NCI-H2029 treated with DMSO at 0.1 percent for 48 hours (cell line): ENCODE results near the gene PVR.
"Not testable (repeated sequence)": the region's sequence is repeated elsewhere in the genome, so short reads cannot be mapped to it uniquely, and the experiment has no call there.

ENCODE experiments used
- DNase-seq: peaks from one replicate; lab custom pipeline; 2025; lab: John Stamatoyannopoulos, UW

The PVR gene

DNA sequence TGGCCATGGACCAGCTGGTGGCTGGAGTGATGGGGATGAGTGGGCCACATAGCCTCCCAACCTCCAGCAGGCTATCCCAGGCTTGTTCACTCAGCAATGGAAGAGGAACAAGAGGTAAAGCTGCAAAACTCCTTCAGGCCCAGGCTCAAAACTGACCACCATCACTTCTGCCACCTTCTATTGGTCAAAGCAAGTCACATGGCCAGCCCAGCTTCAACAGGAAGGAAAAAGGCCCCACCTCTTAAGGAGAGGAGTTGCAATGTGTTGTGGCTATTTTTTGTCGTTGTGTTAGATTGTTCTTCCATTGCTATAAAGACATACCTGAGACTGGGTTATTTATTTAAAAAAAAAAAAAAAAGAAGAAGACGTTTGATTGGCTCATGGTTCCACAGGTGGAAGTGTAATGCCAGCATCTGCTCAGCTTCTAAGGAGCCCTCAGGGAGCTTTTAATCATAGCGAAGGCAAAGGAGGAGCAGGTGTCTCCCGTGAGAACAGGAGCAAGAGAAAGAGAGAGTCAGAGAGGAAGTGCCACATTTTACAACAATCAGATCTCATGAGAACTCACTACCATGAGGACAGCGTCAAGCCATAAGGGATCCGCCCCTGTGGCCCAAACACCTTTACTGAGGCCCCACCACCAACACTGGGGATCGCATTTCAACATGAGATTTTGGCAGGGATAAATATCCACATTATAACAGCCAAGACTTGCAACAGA is 24.9 kb upstream of the PVR start:
- DNase-seq: no peak

DNA sequence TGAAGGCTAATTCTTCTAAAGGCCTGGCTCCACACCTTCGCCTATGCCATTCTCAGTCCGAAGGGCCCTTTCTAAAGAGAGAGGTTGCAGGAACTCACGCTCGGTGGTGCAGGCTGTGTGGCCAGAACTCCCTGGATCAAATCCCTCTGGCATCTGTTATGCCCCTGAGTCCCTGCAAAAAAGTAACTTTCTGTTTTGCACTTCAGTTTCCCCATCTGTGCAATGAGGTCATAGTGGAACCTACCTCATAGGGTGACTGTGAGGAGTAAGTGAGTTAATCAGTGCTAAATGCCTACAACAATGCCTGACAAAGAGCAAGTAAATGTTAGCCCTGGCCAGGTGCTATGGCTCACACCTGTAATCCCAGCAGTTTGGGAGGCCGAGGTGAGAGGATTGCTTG is 23.0 kb upstream of the PVR start:
- DNase-seq: no peak

DNA sequence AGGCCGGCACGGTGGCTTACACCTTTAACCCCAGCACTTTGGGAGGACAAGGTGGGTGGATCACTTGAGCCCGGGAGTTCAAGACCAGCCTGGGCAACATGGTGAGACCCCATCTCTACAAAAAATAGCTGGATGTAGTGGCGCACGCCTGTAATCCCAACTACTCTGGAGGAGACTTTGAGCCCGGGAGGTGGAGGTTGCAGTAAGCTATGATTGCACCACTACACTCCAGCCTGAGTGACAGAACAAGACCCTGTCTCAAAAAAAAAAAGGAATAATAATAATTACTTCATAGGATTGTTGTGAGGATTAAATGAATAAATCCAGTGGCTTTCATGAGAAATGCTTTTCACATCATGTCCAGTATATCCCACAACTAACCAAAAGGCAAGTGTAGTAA is 22.3 kb upstream of the PVR start:
- no peak for DNase-seq

DNA sequence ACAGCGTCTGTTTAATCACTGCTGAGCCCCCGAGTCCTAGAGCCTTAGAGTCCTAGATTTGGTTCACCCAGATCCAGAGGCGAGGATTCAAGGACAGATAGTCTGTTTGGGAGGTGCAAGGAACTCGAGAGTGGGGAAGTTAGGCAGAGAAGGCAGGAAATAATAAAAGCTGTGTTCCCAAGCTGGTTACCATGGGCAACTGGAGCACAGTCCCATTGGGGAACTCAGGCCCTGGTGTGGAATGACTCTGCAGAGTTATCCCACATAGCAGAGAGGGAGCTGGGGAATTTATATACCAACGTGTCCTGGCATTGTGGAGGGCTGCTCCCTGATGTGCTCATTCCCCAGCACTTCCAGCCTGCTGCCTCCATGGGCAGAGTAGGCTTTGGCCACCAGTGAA is 20.6 kb upstream of the PVR start:
- DNase-seq: no peak

DNA sequence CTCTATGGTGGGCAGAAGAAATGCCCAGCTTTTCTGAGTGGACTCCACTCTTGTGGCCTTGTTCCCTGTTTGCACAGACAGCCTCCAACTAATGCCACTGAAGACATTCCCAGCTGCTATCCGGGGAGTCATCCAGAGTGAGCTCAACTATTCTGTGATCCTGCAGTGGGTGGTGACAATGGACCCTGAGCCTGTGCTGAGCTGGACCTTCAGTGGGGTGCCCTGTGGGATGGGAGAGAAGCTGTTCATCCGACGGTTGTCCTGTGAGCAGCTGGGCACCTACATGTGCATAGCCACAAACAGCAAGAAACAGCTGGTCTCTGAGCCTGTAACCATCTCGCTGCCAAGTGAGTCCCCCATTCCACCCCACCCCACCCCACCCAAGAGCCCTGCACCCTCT is 20.1 kb upstream of the PVR start:
- DNase-seq: no peak

DNA sequence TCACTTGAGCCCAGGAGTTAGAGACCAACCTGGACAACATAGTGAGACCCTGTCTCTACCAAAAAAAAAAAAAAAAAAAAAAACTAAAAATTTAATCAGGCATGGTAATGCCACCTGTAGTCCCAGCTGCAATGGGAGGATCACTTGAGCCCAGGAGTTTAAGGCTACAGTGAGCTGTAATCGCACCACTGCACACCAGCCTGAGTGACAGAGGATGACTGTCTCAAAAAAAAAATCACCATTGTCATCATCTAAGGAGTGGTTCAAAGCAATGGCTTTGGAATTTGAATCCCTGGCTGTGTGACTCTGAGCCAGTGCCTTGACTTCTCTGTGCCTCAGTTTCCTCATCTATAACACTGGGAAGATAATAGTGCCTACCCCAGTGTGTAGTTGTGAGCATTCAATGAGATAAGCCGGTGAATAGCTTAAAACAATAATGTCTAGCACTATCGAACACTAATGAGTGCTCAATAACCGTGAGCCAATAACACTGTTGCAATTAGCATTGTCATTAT is 18.8 kb upstream of the PVR start:
- no peak for DNase-seq

DNA sequence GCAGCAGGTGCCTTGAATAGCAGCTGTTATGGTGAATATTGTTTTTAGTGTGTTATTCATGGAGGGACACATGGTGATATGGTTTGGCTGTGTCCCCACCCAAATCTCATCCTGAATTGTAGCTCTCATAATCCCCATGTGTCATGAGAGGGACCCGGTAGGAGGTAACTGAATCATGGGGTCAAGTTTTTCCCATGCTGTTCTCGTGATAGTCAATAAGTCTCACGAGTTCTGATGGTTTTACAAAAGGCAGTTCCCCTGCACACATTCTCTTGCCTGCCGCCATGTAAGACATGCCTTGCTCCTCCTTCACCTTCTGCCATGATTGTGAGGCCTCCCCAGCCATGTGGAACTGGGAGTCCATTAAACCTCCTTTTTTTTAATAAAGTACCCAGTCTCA is 18.1 kb upstream of the PVR start:
- not testable (repeated sequence) for DNase-seq

DNA sequence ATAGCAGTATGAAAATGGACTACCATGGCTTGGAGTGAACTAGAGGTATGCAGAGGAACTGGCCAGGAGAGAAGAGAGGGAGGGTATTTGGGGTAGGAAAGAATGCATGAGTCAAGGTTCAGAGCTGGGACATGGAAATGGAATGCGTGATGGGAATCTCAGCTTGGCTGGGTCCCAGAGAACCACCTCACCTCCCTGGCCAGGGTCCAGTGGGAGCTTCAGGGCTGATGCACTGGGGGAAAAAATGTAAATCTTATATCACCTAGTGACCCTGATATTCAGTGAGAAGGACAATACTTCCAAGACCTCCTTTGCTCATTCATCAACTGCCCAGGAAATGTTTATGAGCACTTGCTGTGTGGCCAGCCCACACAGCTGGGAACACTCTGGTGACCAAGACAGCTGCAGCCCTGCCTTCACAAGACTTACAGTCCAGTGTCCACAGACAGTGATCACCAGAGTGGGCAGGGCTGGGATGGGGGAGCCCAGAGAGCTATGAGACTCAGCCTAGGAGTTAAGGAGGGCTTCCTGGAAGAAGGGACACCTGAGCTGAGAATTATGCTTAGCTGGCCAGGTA is 17.6 kb upstream of the PVR start:
- no peak for DNase-seq

DNA sequence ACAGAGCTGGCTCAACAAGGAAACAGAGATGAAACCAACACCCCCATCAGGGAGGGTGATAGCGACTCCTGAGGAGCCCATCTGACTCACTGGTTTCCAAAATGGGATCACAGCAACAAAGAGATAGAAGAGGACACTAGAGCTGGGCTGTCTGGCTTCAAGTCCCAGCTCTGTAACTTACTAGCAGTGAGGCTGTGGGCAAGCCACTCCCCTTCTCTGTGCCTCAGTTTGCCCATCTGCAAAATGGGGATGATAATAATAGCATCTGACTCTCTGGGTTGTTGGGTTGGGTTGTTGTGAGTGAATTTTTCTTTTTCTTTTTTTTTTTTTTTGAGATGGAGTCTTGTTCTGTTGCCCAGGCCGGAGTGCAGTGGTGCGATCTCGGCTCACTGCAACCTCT is 16.1 kb upstream of the PVR start:
- DNase-seq: no peak

DNA sequence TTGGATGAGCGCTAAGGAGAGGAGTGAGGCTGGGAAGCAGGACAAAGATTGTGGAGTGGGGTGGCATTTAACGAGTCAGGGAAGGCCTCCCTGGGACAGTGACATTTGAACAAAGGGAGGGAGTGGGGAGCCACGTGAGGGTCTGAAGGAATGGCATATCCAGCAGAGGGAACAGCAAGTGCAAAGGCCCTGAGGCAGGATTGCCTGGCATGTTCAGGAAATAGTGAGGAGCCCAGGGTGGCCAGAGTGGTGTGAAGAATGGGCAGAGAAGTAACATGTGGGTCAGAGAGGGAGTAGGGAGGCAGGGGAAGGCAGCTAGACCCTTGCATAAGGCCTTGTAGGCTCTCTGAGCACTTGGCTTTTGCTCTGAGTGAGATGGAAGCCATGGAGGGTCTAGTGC is 14.9 kb upstream of the PVR start:
- DNase-seq: no peak

DNA sequence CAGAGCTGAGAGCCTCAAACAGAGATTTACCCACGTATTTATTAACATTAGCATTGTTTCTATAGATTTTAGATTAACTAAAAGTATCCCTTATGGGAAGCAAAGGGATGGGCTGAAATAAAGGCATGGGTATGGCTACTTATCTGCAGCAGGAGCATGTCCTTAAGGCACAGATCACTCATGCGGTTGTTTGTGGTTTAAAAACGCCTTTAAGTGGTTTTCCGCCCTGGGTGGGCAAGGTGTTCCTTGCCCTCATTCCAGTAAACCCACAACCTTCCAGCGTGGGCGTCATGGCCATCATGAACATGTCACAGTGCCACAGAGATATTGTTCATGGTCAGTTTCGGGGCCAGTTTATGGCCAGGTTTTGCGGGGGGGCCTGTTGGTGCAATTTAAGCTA is 12.1 kb upstream of the PVR start:
- not testable (repeated sequence) for DNase-seq

DNA sequence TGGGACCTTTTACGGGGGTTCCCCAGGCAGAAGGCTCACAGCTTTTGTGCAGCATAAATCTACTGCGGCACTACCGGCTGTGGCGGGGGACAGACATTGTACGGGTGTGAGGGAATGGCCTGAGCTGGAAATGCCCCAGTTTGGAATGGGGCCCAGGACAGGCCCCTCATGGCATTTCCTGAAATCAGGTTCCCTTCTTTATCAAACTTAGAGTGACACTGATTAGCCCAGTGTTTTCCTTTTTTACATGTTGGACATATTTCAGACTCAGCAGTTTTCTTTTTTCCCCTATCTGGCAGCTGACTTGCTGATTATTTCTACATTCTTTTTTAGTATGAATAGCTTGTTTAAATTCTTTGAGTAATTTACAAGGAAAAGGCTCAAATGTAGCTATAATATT is 9.7 kb upstream of the PVR start:
- DNase-seq: not testable (repeated sequence)

DNA sequence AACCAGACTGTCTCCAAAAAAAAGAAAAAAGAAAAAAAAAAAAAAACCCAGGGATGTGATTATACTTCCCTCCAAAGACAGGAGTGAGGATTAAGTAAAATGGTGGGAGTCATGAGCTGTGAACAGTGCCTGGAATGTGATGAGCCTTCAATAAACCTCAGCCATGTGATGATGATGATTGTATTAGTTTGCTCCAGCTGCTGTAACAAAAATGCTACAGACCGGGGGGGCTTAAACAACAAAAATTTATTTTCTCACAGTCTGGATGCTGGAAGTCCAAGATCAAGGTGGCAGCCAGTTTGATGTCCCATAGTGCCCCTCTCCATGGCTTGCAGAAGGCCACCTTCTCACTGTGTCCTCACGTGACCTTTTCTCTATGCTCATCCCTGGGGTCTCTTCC is 8.9 kb upstream of the PVR start:
- DNase-seq: no peak

DNA sequence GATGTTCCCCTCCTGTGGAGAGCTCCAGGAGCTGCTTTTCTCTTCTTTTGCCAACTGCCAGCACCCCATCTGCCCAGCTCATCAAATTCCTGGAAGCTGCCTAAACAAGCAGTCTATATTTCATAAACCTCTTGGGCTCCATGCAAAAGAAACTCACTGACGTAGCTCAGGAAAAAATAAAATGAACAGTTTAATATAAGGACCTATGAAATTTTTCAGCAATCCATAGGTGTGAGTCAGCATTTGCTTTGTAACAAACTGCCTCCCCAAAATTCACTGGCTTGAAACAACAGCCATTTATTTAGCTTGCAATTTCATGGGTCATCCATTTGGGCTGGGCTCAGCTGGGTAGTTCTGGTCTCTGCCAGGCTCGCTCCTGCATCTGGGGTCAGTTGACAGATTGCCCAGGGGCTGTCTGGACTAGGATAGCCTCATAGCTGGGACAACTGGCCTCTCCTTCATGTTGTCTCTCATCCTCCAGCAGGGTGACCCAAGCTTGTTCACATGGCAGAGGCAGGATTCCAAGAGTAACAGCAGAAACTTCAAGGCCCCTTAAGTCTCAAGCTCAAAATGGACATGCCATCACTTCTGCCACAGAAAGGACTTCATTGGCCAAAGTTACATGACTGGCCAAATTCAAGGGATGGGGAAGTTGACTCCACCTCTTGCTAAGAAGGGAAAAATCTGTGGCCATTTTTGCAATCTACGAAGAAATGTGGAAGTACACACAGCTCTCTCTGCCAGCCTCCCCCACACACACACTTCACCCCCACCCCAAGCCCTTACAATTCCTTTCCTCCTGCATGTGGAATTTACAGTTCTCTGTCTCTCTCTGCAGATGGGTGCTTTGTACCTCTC is 7.9 kb upstream of the PVR start:
- no peak for DNase-seq

DNA sequence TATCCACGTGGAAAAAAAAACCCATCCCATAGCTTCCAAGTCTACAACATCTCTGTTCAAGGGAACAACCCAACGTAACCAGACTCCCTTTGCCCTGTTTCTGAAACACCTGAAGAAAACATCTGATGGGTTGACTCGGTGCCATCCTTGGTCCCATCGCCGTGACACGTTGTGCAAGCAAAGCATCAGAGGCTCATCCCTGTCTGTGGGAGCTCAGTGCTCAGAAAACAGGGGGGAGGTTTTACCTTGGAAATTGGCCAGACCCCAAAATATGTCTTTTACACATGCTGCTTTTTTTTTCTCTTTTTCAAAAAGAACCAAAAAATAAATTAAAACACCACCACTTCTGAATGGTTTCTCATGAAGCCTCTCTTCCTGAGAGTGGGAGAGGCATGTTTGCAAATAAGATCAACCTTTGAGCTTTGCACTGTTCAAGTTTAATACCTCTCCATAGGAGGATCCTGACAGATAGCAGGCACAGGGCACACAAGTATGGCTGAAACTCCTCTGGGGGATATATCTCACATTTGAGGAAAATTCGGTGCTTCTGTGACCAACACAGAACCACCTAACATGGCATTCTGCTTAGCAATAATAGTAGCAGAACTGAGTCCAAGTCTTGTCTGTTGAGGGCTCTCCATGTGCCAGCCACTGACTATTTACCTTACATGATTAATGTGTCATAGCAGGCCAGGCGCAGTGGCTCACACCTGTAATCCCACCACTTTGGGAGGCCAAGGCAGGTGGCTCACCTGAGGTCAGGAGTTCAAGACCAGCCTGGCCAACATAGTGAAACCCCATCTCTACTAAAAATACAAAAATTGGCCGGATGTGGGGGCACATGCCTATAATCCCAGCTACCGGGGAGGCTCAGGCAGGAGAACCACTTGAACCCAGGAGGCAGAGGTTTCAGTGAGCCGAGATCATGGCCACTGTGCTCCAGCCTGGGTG is 7.0 kb upstream of the PVR start:
- DNase-seq: no peak

DNA sequence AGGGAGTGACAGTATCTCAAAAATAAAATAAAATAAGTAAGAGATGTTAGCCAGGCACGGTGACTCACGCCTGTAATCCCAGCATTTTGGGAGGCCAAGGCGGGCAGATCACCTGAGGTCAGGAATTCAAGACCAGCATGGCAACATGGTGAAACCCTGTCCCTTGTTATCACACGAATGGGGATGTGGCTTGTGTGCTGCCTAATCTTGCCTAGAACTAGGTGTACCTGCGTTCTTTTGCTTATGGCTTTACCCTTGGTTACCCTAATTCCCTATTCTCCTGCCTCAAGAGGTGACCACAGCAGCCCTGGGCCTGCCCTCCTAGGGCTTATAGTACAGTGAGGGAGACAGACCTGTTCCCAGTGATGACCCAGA is 6.3 kb upstream of the PVR start:
- DNase-seq: no peak

DNA sequence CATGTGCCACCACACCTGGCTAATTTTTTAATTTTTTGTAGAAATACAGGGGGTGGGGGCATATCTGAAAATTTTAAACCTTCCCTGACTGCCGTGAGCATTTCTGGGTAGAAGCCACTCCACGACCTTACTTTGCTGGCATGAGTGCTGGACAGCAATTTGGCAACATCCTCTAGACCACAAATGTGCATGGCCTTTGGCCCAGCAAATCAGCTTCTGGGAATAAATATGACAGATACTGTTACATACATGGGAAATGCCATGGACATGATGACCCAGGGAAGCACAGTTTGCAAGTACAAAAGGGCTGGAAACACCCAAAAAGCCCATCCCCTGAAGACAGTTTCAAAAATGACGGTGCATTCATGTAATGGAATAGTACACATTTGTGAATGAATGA is 3.2 kb upstream of the PVR start:
- no peak for DNase-seq

DNA sequence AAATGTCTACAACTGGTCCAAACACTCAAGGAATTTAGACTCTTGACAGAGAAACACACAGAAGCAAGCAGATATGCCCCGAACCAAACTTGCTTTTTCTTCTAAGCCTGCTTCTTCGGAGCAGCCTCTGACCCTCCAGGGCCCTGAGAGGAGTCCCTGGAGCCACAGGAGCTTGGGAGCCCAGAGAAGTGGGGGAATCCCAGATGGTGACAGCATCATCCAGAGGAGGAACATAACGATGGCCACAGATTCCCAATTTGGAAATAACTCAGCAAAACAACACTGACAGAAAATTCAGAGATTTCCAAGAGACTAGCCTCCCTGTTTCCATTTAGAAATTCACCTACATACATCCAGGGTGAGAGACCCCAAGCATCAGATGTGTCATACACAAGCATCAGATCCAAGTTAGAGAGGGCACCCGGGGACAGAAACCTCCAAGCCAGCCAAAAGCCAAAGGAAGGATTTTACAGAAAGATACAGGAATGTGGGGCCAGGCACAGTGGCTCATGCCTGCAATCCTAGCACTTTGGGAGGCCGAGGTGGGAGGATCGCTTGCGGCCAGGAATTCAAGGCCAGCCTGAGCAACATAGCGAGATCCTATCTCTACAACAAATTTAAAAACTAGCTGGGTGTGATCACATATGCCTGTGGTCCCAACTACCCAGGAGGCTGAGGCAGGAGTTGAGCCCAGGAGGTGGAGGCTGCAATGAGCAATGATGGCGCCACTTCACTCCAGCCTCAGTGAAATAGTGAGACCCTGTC is 2.0 kb upstream of the PVR start:
- DNase-seq: no peak

DNA sequence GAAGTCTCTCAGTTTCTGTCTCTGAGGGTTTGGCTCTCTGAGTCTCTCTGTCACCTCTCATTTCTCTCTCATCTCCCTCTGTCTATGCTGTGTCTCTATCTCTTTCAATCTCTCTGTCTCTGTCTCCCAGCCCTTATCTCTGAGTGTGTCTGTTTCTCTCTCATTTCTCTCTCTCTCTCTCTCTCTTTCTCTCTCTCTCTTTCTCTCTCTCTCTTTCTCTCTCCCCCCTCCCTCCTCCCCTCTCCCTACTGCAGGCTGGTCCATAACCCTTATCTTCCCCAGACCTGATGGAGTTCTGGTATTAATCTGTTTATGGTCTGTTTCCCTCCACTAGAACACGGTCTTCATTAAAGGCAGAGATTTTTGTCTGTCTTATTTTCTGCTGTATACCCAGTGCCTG is 1.3 kb upstream of the PVR start:
- DNase-seq: no peak

DNA sequence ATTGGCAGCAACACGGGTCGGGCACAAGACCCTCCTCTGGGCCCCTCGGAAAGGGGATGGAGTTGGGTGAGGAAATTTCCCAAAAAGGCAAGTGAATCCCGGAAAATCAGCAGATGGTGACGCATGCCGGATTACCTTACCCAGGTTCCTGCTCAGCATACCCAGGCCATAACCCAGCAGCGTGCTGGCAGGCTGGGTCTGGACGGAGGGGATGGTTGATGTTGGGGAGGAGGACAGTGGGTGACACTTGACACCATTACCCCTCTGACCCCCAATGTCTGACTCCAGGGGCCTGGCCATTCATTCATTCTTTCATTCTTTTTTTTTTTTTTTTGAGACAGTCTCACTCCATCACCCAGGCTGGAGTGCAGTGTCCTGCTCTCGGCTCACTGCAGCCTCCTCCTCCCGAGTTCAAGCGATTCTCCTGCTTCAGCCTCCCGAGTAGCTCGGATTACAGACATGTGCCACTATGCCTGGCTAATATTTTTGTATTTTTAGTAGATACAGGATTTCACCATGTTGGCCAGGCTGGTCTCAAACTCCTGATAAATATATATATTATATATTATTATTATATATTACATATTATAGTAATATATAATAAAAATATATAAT is 799 bp downstream of the PVR start:
- no peak for DNase-seq
